ENCODE measurements around the gene PCGF2.

The PCGF2 gene

GRCh38 chr17:38704606-38705522 is 43.3 kb downstream of the PCGF2 start, which contains the start of gene MLLT6:
Gene MLLT6, plus strand, starts transcription at chr17:38705273. Its CDS starts 360 bp downstream, at chr17:38705633.
- H3K4me3 ChIP-seq (ENCODE audit: low read depth, low read length) = peak within 1 kb of the TSS; percentile 50

GRCh38 chr17:38703742-38704605 is 44.2 kb downstream of the PCGF2 start:
- H3K4me3 ChIP-seq (ENCODE audit: low read depth, low read length) = peak overlapping the region; percentile 27

- peak overlapping the region; percentile 39 for H3K4me3 ChIP-seq (ENCODE audit: low read depth, low read length)
Observed at GRCh38 chr17:38702916-38703741, 45.0 kb downstream of the PCGF2 start.

- peak overlapping the region; percentile 45 for H3K4me3 ChIP-seq (ENCODE audit: low read depth, low read length)
Observed at GRCh38 chr17:38702166-38702915, 45.8 kb downstream of the PCGF2 start.

GRCh38 chr17:38701504-38702165 is 46.5 kb downstream of the PCGF2 start:
- H3K4me3 ChIP-seq (ENCODE audit: low read depth, low read length) = peak overlapping the region; percentile 45

- H3K4me3 ChIP-seq (ENCODE audit: low read depth, low read length) = no peak overlapping the region
Observed at GRCh38 chr17:38698760-38699159, 49.4 kb downstream of the PCGF2 start.

- H3K4me3 ChIP-seq (ENCODE audit: low read depth, low read length) = no peak overlapping the region
Observed at GRCh38 chr17:38697061-38697820, 50.9 kb downstream of the PCGF2 start.

GRCh38 chr17:38693700-38694329 is 54.3 kb downstream of the PCGF2 start:
- no peak overlapping the region for H3K4me3 ChIP-seq (ENCODE audit: low read depth, low read length)

- H3K4me3 ChIP-seq (ENCODE audit: low read depth, low read length) = no peak overlapping the region
Observed at GRCh38 chr17:38691154-38691553, 57.0 kb downstream of the PCGF2 start.

- H3K4me3 ChIP-seq (ENCODE audit: low read depth, low read length) = no peak overlapping the region
Observed at GRCh38 chr17:38690386-38690785, 57.8 kb downstream of the PCGF2 start.

GRCh38 chr17:38687286-38687685 is 60.9 kb downstream of the PCGF2 start:
- H3K4me3 ChIP-seq (ENCODE audit: low read depth, low read length) = no peak overlapping the region

- no peak overlapping the region for H3K4me3 ChIP-seq (ENCODE audit: low read depth, low read length)
Observed at GRCh38 chr17:38685491-38685890, 62.6 kb downstream of the PCGF2 start.

All from iPS-11a (cell line).